ENCODE results near the gene SLC25A24.

GRCh38 chr1:108140177-108140576 lies 60.0 kb downstream of the SLC25A24 start:
- no peak for TF ChIP-seq CTCF (IDR thresholded peaks at IDR 0.05)
- no peak for TF ChIP-seq POLR2A (IDR thresholded peaks at IDR 0.05)
